Inferior parietal cortex (tissue), 1 donor: ENCODE measurements around the gene FUT1.
"Not testable (repeated sequence)": the region's sequence is repeated elsewhere in the genome, so short reads cannot be mapped to it uniquely, and the experiment has no call there.

Experiments
- DNase-seq: peaks from one replicate; pipeline ENCODE4 v3.0.0-alpha.2; 2016; ENCODE audit errors: extremely low spot score

The FUT1 gene

GRCh38 chr19:48718106-48718505, 34.3 kb downstream of the FUT1 start:
- not testable (repeated sequence) for DNase-seq

DNA sequence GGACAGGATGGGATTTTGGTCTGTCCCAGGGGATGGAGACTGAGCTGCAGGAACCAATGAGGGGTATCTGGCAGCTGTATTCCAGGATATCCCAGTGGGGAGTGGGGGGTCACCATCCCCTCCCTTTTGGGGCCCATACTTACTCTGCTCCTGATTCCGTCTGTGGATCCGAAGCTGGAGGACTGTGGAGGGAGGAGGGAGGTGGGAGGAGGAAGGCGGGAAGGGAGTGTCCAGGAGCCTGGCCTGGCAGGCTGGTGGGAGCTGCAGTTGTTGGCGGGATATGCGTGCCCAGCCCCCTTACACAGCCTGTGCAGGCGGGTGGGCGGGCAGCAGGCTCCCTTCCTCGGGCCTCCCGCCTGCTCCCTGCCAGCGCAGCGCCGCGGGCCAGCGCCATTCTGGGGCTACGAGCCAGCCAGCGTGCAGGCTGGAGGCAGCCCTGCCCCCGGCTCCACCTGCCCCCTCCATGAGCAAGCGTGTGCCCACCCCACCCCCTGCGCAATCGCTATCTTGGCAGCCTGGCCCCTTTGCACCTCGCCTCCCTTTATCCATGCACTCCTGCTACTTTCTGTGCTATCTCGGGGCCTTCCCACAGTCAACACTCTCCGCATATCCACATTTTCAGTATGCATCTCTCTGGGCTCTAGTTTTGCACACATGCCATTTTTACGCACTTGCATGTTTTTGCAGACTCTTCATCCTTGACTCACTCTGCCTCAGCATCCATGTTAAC, 35.7 kb downstream of the FUT1 start:
- peak; percentile 37 for DNase-seq

DNA sequence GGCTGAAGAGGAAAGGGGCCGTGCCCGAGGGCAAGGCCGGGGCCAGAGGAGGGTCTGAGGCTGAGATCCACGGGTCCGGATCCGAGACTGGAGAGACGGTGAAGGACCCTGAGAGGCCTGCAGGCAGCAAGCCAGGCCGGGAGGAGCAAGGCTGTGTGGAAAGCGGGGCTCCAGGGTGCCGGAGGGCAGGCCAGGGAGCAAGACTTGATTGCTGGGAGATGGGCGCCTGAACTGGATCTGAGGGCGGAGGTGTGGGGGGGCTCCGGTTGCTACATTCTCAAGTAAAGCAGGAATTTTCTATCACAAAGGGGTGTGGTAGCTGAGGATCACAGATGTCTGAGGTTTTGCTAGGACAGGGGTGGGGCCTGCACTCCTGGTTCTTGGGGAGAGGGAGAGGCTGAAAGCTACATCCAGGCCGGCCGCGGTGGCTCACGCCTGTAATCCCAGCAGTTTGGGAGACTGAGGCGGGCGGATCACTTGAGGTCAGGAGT, 36.7 kb downstream of the FUT1 start:
- no peak for DNase-seq

DNA sequence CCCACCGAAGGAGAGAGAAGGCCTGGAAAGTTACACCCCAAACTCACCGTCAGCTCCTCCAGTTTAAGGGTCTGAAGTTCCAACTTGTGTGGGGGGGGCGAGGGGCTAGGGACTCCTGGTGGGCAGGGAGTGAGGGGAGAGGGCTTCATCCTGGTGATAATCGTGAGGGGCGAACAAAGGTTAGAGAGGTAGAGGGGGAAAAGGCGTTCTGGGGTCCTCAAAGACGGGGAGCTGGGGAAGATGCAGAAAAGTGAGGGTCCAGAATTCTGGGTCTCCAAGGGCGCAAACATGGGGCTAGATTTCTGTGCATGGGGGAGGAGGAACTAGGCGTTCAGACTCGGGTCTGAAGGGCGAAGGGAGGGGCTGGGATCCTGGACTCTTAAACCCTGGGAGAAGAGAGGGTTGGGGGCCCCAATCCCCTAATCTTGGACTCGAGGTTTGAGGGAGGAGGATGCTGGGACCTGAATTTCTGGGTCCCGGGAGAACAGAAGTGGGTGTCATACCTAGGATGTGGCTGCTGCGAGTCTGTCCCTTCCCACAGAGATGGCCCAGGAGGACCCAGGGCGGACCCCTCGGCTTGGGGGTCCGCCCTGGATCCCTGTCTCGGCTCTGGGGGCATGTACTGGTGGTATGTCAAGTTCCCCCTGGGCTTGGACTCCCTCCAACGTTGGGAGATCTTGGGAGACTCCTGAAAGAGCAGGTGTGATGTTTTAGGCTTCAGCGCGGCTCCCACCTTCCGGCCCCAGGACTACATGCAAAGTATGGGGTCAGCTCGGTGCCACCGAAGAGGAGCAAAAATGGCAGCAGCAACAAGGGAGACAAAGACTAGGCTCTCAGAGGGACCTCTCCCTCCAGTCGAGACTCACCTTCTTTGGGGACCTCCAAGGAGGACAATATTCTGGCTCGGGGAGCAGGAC, 37.4 kb downstream of the FUT1 start:
- DNase-seq: no peak

DNA sequence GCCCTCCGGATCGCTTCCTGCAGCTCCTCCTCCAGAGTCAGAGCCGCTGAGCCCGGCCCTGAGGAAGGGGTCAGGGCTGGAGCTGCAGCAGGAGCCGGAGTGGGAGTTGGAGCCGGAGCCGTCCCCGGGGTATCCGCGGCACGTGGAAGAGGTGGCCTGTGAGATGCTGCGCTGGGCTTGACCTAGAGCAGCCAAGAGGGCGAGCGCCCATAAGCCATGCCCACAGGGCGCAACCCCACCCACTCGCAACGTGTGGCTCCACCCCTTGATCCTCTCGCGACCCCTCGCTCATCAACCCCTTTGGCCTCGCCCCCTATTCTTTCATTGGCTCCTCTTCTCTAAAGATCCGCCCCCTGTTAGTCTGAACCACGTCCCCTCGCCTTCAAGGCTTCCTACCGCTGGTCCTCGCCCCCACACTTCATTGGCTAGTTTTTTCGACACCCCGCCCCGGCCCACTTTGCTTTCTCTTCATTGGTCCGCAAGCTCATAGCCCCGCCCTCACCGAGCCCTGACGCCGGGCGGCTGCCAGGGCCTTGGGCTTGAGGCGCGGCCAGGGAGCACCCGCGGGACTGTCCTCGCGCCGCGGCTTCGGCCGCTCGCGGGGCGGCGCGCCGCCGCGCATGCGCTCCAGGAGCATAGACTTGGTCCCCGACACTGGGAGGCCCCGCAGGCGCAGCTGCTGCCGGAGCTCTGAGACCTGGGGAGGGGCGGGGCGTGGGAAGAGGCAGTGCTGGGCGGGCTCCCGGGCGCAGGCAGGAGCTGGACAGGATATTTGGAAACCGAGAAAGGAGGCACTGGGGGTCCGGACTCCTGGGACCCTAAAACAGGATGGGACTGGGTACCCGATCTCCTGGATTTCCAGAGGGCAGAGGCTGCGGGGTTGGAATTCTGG, 38.3 kb downstream of the FUT1 start:
- peak; percentile 97 for DNase-seq

- no peak for DNase-seq
These were observed 39.2 kb downstream of the FUT1 start for GRCh38 chr19:48713041-48713863.

GRCh38 chr19:48711106-48711662, 41.3 kb downstream of the FUT1 start:
- no peak for DNase-seq

- no peak for DNase-seq
These were observed 44.0 kb downstream of the FUT1 start for GRCh38 chr19:48708471-48708870.

GRCh38 chr19:48705431-48705830, 47.0 kb downstream of the FUT1 start:
- DNase-seq: no peak

DNA sequence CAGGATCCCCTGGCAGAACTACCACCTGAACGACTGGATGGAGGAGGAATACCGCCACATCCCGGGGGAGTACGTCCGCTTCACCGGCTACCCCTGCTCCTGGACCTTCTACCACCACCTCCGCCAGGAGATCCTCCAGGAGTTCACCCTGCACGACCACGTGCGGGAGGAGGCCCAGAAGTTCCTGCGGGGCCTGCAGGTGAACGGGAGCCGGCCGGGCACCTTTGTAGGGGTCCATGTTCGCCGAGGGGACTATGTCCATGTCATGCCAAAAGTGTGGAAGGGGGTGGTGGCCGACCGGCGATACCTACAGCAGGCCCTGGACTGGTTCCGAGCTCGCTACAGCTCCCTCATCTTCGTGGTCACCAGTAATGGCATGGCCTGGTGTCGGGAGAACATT, 49.1 kb downstream of the FUT1 start:
- DNase-seq: no peak

- DNase-seq: no peak
These were observed 49.7 kb downstream of the FUT1 start for GRCh38 chr19:48702701-48703100.

- no peak for DNase-seq
These were observed 54.4 kb downstream of the FUT1 start for GRCh38 chr19:48698046-48698445.
